Activated CD8-positive, alpha-beta T cell treated with anti-CD3 and anti-CD28 coated beads for 36 hours (primary cell): Measurements from ENCODE around the gene SORCS2. TPM values are rescaled to one million over a fixed set of nuclear protein-coding genes. Genes with fewer than 3 reads are reported as not detected.

Experiments used
- ATAC-seq: fragments of 200-7000 bp; cut with Tn5 transposase; one replicate; pipeline ENCODE4 v1.10.0; 2021; ENCODE audit warnings: mild to moderate bottlenecking, moderate library complexity
- CTCF ChIA-PET: fragments of 350-600 bp; sonication (Branson Sonifier 250); formaldehyde crosslinking; loops from one replicate; lab custom pipeline; 2021; ENCODE audit warnings: antibody characterized with exemption; lab: Charles Lee
- POLR2A ChIA-PET: fragments of 350-600 bp; sonication (Branson Sonifier 250); formaldehyde crosslinking; loops from one replicate; lab custom pipeline; 2021; ENCODE audit warnings: antibody characterized with exemption; lab: Charles Lee
- DNase-seq: peaks from one replicate; pipeline ENCODE4 v3.0.0-alpha.2; 2020
- H3K27ac Mint-ChIP-seq: one replicate; pipeline ENCODE4 v1.8.0; 2021; ENCODE audit warnings: mild to moderate bottlenecking, mixed read lengths
- H3K27me3 Mint-ChIP-seq: one replicate; pipeline ENCODE4 v1.8.0; 2021; ENCODE audit warnings: mixed read lengths
- H3K36me3 Mint-ChIP-seq: one replicate; pipeline ENCODE4 v1.8.0; 2021; ENCODE audit warnings: low read depth, mixed read lengths
- H3K4me1 Mint-ChIP-seq: one replicate; pipeline ENCODE4 v1.8.0; 2021; ENCODE audit warnings: low read depth, mixed read lengths
- H3K4me3 Mint-ChIP-seq: one replicate; pipeline ENCODE4 v1.8.0; 2021; ENCODE audit warnings: mild to moderate bottlenecking, moderate library complexity, mixed read lengths
- H3K9me3 Mint-ChIP-seq: one replicate; pipeline ENCODE4 v1.8.0; 2021; ENCODE audit warnings: mixed read lengths
- intact Hi-C: fragments of 100-400 bp; cut with micrococcal nuclease; formaldehyde crosslinking; loops from one replicate; pipeline ENCODE4 v1.10.0; 2022
- total RNA-seq, 2 experiments: library from RNA; stranded (reverse); gene quantifications; one replicate each; pipeline ENCODE4 v1.2.3, GENCODE V29; 2021
- TF ChIP-seq, protein P1 (sequence below): fragments of 200-600 bp; IDR thresholded peaks from one replicate; pipeline ENCODE4 v1.8.0; 2022; ENCODE audit warnings: antibody characterized with exemption, mild to moderate bottlenecking

The SORCS2 gene
- total RNA-seq, 2 experiments from 2014 or later, result 0.05 TPM; not detected in 1

DNA sequence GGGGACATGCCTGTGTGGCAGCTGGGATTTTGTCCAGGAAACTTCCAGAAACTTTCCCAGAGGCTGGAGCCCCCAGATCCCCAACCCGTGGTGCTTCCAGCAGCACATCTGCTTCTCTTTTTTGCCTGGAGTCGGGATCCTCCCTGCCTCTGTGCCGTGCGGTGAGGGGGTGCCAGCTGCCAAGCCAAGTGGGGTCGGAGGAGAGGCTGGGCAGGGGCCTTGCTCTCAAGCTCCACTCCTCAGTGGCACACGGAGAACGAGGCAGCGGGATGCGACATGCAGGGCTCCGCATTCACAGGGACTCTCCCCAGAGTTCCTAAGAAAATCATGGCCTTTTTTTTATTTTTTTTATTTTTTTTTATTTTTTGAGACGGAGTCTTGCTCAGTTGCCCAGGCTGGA is 121.7 kb downstream of the SORCS2 start:
- Mint-ChIP-seq H3K4me3 (no peak overlapping the region), H3K27me3 (peaks cover 4% of the 10 kb centered on the region)
- POLR2A ChIA-PET, result no interaction called here

DNA sequence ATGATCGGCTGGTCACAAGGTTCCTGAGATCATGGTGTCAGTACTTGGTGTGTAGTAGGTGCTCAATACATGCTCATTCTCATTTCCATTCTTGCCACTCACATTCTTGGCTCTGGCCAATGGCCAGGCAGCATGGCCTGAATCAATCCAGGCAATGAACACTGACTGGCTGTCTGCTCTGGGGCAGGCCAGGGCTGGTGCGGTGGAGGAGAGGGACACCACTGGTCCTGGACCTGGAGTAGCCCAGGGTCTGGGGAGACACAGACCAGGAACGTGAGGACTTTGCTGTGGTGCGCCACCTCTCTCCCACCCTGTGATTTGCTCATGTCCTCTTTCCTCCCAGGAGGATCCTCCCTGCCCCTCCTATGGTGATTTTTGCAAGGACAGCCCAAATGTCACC is 122.9 kb downstream of the SORCS2 start:
- peaks cover 10% of the 10 kb centered on the region for H3K9me3 Mint-ChIP-seq
- ChIA-PET CTCF (no interaction called here), POLR2A (no interaction called here)
- DNase-seq, result no peak
- H3K36me3 Mint-ChIP-seq, result no peaks in the 10 kb centered on the region
- no peaks in the 10 kb centered on the region for H3K4me1 Mint-ChIP-seq
- ATAC-seq, result no peak
- H3K4me3 Mint-ChIP-seq, result no peak overlapping the region
- TF ChIP-seq, protein P1, sequence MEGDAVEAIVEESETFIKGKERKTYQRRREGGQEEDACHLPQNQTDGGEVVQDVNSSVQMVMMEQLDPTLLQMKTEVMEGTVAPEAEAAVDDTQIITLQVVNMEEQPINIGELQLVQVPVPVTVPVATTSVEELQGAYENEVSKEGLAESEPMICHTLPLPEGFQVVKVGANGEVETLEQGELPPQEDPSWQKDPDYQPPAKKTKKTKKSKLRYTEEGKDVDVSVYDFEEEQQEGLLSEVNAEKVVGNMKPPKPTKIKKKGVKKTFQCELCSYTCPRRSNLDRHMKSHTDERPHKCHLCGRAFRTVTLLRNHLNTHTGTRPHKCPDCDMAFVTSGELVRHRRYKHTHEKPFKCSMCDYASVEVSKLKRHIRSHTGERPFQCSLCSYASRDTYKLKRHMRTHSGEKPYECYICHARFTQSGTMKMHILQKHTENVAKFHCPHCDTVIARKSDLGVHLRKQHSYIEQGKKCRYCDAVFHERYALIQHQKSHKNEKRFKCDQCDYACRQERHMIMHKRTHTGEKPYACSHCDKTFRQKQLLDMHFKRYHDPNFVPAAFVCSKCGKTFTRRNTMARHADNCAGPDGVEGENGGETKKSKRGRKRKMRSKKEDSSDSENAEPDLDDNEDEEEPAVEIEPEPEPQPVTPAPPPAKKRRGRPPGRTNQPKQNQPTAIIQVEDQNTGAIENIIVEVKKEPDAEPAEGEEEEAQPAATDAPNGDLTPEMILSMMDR, result no peak
- no peak overlapping the region for H3K27ac Mint-ChIP-seq
- intact Hi-C loops, result no loop called here
- H3K27me3 Mint-ChIP-seq, result peaks cover 4% of the 10 kb centered on the region

More for the DNA sequence above, 121.7 kb downstream of the SORCS2 start:
- no peak overlapping the region for H3K27ac Mint-ChIP-seq
- no peaks in the 10 kb centered on the region for H3K36me3 Mint-ChIP-seq
- H3K4me1 Mint-ChIP-seq, result no peaks in the 10 kb centered on the region
- CTCF ChIA-PET, result interaction anchor here (2.0 kb wide), 1 partner anchor 21 kb away, joined by 7 read pairs; no protein-coding TSS in a partner anchor
- intact Hi-C loops, result no loop called here
- DNase-seq, result no peak
- TF ChIP-seq, protein P1, result no peak
- ATAC-seq, result no peak
- peaks cover 7% of the 10 kb centered on the region for H3K9me3 Mint-ChIP-seq

DNA sequence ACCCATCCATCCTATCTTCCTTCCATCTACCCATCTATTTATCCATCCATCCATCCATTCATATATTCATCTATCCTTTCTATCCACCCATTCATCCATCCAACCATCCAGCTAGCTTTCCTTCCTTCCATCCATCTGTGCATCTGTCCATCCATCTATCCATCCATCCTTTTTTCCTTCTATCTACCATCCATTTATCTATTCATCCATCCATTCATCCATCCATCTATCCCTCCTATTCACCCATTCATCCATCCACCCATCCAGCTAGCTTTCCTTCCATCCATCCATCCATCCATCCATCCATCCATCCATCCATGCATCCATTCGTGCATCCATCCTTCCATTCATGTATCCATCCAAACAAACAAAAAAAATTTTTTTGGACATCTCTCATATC is 123.6 kb downstream of the SORCS2 start:
- no peak for ATAC-seq
- ChIA-PET CTCF (no interaction called here), POLR2A (interaction anchor here (0.6 kb wide), 1 partner anchor 456 kb away, joined by 3 read pairs; no protein-coding TSS in a partner anchor)
- peaks cover 4% of the 10 kb centered on the region for H3K27me3 Mint-ChIP-seq
- TF ChIP-seq, protein P1, result no peak
- no peak overlapping the region for H3K4me3 Mint-ChIP-seq
- no peaks in the 10 kb centered on the region for H3K4me1 Mint-ChIP-seq
- no peak for DNase-seq
- H3K36me3 Mint-ChIP-seq, result no peaks in the 10 kb centered on the region
- H3K9me3 Mint-ChIP-seq, result peaks cover 10% of the 10 kb centered on the region
- intact Hi-C loops, result no loop called here
- H3K27ac Mint-ChIP-seq, result no peak overlapping the region

DNA sequence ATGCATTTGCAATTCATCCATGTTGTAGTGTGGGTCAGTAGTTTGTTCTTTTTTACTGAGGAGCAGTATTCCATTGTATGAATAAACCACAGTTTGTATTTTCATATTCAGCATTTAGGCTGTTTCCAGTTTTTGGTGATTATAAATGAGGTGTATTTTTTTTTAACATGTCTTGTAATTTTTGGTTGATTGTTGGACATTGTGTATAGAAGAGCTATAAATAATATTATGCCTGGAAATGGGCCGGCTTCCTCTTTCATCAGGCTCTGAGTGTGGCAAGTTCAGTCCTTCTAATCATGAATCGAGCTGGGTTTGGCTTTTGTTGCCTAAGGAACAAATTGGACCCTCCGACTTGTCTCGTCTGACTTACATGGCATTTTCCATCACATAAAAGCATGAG is 126.7 kb downstream of the SORCS2 start:
- ATAC-seq (no peak), DNase-seq (no peak)
- intact Hi-C loops, result no loop called here

DNA sequence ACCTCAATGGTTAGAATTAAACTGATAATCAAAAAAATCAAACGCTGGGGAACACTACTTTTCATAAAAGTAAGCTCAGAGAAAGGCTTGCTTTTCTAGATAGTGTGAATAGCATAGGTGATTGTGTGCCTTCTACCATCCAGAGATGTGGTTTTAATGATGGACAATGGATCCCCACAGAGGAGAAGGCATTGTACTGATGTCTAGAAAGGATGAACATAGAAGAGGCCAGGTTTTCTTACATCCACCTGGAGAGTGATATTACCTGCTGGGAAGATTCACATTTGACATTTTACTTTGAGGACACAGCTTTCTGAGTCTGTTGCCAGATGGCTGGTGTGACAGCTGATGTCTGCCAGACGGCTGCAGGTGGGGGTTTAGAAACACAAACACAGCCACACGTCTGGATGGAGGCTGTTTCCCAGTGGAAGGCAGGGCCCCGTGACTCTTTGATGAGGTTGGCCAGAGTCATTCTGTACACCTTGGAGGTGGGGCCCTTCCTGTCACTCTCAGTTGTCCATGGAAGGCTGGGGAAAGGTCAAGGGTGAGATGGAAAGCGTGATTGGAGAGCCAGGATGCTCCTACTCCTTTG is 128.0 kb downstream of the SORCS2 start:
- no peaks in the 10 kb centered on the region for H3K36me3 Mint-ChIP-seq
- H3K9me3 Mint-ChIP-seq, result peaks cover 10% of the 10 kb centered on the region
- TF ChIP-seq, protein P1, result no peak
- peaks cover 8% of the 10 kb centered on the region for H3K27me3 Mint-ChIP-seq
- H3K27ac Mint-ChIP-seq, result no peak overlapping the region
- ATAC-seq (no peak), DNase-seq (no peak)
- H3K4me3 Mint-ChIP-seq, result no peak overlapping the region
- ChIA-PET CTCF (no interaction called here), POLR2A (no interaction called here)
- H3K4me1 Mint-ChIP-seq, result no peaks in the 10 kb centered on the region
- intact Hi-C loops, result no loop called here

More for the DNA sequence above, 126.7 kb downstream of the SORCS2 start:
- TF ChIP-seq, protein P1, result no peak
- CTCF ChIA-PET, result no interaction called here
- Mint-ChIP-seq H3K9me3 (peaks cover 10% of the 10 kb centered on the region), H3K36me3 (no peaks in the 10 kb centered on the region), H3K27ac (no peak overlapping the region), H3K27me3 (peaks cover 8% of the 10 kb centered on the region), H3K4me1 (no peaks in the 10 kb centered on the region), H3K4me3 (no peak overlapping the region)
- POLR2A ChIA-PET, result no interaction called here
